ENCODE results near the gene TBL1X.

DNA sequence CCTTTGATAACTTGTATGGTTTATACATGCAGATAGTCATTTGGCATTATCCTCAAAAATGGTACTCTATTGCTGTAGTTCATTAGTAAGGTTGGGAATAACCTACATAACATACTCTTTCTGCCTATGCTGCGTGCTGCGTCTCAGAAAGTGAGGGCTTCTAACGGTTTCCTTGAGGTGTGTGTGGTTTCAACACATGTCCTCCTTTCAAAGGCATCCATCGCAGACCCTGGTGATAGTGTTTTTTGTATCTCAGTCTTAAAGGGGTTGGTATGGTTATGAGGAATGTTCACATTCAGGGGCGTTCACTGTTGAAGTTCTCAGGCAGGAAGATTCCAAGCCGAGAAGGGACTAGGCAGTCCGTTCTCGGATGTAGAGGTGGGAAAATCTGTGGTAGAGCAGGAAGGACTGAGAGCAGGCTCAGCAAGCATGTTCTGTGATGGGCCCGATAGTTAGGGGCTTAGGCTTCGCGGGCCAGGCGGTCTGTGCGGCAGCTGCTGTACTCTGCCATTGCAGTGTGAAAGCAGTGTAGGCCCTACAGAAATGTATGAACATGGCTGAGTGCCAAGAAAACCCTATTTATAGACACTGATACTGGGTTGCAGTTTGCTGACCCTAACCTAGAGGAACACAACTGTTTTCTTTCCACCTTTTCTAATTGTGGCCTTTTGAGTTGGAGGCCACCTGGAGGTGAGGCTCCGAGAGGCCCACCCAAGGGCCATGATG, 177.6 kb downstream of the TBL1X start:
- TF ChIP-seq, protein P1, sequence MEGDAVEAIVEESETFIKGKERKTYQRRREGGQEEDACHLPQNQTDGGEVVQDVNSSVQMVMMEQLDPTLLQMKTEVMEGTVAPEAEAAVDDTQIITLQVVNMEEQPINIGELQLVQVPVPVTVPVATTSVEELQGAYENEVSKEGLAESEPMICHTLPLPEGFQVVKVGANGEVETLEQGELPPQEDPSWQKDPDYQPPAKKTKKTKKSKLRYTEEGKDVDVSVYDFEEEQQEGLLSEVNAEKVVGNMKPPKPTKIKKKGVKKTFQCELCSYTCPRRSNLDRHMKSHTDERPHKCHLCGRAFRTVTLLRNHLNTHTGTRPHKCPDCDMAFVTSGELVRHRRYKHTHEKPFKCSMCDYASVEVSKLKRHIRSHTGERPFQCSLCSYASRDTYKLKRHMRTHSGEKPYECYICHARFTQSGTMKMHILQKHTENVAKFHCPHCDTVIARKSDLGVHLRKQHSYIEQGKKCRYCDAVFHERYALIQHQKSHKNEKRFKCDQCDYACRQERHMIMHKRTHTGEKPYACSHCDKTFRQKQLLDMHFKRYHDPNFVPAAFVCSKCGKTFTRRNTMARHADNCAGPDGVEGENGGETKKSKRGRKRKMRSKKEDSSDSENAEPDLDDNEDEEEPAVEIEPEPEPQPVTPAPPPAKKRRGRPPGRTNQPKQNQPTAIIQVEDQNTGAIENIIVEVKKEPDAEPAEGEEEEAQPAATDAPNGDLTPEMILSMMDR (IDR thresholded peaks at IDR 0.05), result no peak
- TF ChIP-seq POLR2A (IDR thresholded peaks at IDR 0.05) (no peak), POLR2AphosphoS5 (IDR thresholded peaks at IDR 0.05) (no peak), EP300 (IDR thresholded peaks at IDR 0.05) (no peak)
